GM21360 (cell line): Measurements from ENCODE around the gene UCP1.

ENCODE experiments used
- ATAC-seq: cut with Tn5 transposase; IDR thresholded peaks from one replicate; pipeline ENCODE4 v1.9.1; 2021; ENCODE audit warnings: mild to moderate bottlenecking, moderate library complexity; ENCODE audit not compliant: unreplicated experiment

UCP1 gene, protein sequence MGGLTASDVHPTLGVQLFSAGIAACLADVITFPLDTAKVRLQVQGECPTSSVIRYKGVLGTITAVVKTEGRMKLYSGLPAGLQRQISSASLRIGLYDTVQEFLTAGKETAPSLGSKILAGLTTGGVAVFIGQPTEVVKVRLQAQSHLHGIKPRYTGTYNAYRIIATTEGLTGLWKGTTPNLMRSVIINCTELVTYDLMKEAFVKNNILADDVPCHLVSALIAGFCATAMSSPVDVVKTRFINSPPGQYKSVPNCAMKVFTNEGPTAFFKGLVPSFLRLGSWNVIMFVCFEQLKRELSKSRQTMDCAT

DNA sequence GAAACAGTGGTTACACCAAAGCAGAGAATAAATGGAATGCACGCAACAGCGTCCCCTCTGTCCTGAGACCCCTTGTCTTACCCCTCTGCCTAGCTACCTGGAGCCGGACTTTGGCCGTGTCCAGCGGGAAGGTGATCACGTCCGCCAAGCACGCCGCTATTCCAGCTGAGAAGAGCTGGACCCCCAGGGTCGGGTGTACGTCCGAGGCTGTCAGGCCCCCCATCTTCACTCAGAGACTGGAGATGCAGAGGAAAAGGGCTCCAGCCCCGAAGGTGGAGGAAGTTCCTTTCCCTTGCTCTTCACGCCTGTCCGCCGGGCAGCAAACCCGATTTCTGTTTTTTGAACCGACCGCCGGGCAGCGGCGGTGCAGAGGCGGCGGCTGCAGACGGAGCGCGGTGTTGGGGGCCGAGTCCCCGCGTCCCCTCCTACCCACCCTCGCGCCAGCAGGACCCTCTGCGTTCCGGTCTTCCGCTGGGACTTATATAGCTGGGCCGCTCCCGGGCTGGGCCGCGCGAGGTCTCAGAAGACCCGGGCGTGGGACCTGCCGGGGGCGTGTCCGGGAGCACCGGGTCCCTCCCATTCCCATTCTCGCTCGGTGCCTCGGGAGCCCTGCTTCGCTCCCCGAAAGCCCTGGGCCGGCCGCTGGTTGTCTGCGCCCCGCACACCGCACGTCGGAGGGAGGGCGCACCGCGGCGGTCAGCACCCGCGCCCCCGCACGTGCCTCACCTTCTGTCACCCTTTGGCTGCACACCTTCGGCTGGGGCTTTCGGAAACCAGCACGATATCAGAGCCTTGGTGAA lies at the start of gene UCP1:
TSS of gene UCP1 (minus strand) at position 455 of the 800 bp plus-strand sequence. CDS start at position 223, 232 bp downstream.
- ATAC-seq, result no peak

DNA sequence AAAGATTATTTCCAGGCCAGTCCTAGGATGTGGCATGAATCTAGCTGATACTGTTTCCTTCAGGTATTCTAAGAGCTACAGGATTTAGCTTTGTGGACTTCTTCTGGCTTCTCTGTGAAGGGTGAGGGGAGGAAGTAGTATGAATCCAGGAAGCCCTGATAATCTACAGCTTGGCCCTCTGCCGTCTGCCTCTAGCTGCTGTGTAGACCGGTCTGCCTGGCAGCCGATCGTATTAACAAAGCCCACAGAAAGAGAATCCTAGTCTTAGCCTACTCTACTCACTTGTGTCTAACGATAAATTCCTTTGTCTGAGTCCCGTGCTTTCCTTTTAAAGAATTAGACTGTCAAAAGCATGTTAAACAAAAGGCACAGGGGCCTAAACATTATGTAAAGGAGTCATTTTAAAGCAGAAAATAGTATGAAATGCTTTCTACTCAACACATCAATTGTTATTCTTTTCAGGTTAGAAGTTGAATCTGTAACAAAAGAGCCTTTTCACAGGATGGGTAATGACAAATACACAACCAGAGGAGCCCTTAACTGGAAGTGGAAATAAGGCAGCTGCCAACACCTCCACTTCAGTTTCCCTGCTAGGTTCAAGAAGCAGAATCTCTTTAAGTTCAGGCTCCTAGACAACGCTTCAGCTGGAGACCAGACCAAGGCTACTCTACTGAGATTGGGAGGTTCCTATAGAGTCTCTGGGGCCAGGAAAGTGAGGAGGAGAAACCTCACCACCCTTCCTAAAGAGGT lies 48.9 kb upstream of the UCP1 start:
- ATAC-seq, result no peak

DNA sequence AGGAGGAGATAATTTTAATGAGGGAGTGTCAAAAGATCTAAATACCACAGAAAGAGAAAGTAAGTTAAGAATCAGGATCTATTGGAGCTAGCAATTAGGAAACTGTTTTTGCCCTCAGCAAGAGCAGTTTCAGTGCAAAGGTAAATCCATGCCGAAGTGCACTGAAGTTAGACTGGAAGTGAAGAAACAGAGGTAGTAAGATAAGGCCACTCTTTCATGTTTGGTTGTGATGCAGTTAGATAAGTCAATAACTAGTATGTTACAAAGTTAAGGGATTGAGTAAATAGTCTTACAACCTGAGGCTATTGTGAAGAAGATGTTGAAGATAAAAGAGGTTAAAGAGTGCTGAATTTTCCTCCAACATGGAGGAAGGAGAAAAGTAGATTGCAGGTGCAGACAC lies 46.7 kb upstream of the UCP1 start:
- no peak for ATAC-seq

DNA sequence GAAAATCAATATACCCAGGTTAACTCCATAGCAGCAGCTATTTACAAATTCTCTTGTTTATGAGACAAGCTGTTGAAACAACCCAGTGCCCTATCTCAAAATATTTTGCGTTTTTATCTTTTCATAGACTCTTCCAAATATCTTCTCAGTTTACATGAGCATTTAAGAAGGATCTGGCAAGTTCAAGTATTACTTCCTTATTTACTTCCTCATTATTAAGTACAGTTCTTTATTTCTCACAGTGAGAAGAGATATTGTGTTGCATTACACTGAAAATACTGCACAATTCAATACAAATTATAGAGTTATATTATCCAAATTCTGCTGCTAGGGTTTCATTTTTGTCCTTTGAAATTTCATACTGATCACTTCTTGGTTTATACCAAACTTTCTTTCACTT lies 43.6 kb upstream of the UCP1 start:
- no peak for ATAC-seq

DNA sequence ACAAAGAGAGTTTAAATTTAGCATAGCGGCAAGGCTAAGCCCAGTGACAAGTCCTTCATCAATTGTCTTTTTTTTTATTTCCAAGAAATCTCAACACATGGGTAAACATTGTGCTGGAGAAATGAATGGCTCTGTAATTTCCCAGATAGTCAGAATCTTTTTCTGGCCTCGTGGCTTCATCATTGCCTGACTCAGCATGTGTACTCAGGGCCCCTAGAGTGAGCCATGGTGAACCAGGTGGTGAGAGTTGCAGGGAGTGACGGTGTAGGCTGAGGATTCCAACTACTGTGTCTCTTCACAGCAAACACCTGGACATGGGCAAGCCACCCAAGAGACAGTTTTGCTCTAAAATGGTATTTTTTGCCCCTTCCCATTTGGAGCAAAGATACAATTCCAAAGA lies 43.1 kb upstream of the UCP1 start:
- no peak for ATAC-seq

DNA sequence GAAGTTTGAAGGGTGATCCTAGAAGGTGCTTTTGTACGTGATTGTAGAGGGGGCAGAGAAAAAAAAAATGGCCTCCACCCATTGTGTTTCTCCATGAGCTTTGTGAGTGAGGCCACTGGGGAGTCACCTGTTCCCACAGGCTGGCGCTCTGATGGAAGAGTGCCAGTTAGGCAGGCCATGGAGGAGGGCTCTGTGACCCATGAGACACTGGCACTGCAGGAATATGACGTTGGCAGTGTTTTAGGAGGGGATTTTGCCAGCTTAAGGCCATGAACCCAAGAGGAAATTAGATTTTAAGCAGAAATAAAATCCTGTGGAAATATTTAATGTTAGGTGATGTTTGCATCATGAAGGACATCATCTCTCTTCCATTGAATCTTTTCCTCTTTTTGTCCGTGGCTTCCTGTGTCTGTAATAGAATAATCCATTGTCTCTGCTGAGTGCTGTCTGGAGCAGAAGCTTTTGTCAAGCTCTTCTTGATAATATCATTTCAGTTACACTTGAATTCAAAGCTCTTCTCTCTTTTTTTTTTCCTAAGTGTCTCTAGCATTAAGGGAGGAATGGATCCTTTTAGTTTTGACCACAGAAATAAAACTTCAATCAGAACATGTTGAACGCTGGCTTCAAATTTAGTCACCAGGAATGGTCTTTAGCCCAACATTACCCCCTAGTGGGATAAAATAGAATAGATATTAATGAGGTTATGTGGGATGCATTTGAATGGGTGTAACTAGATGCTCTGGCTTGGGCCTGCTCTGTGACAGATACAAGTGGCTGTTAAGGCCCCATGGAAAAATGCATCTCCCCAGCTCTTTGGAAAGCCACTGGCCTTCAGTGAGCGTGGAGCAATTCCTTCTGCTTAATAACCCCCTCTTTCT lies 41.0 kb upstream of the UCP1 start:
- peak; percentile 87 for ATAC-seq

DNA sequence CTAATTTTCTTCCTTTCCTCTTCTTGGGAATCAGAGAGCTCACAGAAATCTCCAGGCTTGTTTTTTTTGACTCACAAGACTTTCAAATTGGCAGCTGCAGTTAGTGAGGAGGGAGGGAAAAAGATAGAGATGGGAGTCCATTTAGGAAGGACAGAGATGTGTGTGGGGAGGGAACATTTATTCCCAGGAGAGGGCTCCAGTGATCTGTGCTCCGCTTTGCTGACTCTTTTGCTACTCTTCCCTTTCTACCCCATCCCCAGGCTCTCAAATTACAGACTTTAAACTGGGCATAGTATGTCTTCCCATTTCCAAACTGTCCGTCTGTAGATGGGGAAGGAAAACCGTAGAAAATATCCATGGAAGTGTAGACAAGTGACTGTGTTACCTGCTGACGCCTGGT lies 39.1 kb upstream of the UCP1 start:
- no peak for ATAC-seq

DNA sequence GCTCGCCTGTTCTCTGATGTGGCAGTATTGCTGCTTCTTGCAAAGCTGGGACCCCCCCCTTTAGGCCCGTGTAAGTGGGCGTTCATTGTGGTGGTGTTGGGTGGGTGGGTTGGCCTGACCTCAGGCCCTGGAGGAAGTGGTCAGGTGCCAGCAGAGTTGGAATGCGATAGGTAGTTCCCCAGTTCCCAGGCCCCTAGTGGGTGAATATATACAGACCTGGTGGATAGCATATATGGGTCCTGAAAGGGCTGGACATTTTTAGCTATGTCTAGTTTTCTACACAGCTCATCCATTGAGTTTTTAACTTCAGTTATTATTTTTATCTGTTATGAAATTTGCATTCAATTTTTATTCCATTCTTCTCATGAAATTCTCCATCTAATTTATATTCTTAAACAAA lies 35.8 kb upstream of the UCP1 start:
- ATAC-seq, result no peak

DNA sequence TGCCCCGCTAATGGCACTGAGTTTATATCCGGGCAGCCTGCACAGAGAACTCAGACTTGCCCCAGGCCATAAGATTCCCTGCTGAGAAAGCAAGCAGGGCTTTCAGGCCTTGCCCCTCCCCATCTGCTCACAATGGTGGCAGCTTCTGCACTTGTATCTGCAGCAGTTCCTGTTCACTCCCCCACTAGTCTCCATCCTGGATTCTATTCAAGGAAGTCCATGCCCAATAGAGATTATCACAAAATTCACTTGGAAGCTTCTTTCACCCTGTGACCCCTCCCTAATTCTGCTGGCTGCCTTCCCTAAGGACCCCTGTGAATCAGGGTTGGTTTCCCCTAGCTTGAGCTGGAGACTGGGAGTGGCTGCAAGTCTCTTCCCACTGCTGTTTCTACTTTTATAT lies 34.5 kb upstream of the UCP1 start:
- no peak for ATAC-seq

DNA sequence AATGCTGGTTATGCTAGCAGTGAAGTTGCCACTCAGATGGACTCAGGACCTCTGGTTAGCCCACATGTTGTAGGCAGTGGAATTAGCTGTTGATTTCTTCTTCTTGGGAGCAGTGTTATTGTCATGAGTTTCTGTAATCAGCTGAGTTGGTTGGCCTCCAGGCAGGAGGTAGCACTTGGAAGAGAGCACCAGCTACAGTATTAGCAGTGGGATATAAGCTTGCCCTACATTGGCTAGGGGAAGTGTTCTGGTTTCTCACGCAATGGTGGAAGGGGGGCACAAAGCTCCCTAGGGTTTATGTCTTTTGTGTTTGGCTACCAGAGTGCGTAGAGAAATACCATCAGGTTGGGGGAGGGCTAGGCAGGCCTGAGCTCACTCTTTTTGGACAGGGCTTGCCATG lies 34.0 kb upstream of the UCP1 start:
- ATAC-seq, result no peak

DNA sequence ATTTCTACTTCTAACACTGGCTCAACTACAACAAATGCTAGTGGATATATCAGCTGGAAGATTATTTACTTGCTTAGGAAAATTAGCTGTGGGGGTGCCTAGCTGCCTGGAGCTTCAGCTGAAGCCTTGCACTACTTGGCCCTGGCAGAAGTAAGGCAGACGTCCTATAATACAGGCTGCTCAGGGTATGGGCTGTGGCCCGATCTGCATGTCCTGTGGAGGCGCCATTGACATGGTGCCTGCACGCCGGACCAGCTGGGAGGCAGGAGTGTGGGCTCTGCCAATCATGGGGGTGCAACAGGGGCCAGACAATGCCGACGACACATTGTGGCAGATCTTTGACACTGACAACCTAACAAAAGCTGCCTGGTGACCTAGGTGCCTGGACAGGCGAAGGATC lies 31.6 kb upstream of the UCP1 start:
- no peak for ATAC-seq

DNA sequence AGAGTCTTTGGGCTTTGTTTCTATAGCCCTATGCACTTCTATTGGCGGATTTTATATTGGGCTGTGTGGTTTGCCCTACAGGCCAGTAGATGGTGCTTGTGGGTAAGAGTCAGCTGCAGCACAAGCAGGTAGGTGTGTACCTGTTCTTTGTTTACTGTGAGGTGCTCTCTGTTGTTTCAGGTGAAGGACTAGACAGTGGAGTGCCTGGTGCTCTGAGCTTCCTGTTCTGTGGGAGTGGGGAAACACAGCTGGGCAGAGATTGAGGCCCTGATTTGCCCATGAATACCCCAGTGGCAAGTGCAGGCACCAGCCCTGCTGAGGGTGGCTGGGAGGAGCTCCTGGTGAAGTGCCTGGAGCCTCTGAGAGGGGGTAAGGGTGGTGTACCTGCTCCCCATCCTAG lies 26.3 kb upstream of the UCP1 start:
- ATAC-seq, result peak; percentile 77

DNA sequence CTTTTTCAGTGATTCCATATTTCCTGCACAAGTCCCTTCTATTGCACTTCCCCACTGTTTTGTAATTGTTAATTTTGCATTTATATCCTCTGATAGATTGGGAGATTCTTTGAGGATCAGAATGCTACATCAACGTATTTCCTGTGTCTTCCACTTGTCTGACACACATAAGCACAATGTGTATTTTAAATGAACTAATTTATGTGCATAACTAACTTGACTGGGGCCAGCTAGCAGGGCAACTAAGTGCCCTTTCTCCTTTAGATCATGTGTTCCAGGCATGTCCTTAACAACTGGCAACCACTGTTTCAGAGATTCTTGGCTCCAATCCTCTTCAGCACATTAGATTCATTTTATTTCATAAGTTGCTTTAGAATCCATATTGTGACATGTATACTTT lies 15.7 kb upstream of the UCP1 start:
- ATAC-seq, result no peak

DNA sequence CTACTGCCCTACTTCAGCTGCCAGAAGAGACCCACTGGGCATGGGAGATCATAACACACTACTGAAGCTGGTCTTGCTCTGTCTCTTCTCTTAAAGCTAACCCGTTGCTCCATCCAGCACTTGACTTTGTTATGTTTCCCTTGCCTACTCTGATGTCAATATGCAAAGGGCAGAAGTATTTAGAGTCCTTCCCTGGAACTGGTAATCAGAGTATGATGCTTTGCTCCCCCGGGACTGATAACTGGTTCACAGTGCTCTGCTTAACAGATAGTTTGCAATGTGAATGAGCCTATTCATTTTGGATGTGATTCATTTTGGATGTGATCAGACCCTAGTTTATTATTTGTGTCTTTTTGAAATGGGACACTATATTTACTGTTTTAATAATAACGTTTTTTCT lies 12.3 kb upstream of the UCP1 start:
- no peak for ATAC-seq

DNA sequence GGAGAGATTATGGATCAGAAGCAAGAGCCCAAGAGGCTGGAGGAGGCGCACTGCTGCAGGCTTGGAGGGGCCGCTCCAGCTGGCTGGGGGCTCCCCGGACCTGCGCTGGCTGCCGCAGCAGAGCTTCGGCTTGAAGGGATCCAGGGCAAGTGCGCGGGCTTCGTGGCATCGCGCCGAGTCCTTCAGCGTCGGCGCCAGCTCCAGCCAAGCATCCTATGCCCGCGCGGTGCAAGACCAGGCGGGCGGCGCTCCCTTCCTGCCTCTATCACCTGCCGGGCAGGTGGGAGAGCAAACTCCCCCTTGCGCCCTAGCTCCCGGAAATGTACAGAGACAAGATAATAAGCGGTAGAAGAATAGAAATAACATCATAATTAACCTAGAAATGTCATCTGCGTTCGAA lies 10.5 kb upstream of the UCP1 start:
- no peak for ATAC-seq

DNA sequence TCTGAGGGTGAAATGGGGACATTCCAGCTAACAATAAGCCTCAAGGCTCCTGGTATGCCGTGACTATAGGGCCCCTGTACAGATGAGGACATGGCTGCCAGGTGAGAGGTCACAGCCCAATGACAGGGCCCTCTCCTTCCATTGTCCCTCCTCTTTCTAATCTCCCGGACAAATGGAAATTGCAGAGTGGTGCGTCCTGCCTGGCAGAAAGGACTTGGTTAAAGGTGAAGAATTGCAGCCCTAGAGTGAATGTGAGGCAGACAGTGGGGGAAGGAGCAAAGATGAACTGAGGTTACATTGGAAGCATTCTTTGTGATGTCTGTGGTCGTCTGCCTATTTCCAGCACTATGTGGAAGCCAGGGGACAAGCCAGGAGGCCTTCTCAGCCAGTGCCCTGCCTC lies 6.7 kb upstream of the UCP1 start:
- no peak for ATAC-seq

DNA sequence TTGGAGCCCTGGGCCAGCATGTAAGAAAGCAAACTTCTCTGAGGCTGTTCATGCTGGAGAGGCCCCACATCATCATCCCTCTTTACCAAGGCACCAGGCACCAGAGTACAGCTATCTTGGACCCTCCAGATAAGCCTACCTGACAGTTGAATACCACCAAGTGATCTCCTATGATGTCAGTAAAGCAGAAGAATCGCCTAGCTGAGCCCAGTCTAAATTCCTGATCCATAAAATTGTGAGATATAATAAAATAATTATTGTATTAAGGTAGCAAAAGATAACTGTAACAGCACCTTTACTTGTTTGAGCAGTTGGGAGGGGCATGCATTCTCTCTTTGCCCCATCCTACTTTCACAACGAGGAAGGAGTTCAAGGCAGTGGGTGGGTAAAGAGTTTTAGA lies 2.9 kb upstream of the UCP1 start:
- ATAC-seq, result no peak

DNA sequence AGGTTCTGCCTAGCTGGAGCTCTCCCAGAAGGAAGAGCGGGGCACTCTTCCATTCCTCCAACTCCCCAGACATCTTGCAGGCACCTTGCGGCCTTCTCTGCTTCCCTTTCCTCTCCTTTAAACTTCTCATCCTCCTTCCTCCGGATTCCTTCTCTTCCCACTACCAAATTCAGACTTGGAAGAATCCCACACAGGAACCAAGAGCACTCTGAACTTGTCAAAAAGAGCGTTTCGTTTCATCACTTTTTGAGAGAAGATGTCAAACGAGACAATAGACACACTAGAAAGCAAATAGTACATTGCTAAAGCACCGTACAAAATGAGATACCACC lies 512 bp upstream of the UCP1 start:
- no peak for ATAC-seq

DNA sequence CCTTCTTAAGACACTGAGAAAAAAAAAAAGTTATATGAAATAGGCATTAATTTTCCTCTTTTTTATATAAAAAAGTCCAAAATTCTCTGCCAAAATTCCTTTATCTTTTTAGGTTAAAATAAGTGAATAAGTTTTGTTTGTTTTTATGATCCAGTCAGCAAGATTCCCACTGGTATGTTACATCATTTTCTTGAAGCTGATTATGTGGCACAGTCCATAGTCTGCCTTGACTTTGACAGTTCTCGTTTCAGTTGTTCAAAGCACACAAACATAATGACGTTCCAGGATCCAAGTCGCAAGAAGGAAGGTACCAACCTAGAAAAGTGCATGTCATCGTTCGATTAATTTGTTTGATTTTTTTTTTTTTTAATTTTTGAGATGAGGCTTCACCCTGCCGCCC lies 9.1 kb downstream of the UCP1 start:
- ATAC-seq, result no peak

DNA sequence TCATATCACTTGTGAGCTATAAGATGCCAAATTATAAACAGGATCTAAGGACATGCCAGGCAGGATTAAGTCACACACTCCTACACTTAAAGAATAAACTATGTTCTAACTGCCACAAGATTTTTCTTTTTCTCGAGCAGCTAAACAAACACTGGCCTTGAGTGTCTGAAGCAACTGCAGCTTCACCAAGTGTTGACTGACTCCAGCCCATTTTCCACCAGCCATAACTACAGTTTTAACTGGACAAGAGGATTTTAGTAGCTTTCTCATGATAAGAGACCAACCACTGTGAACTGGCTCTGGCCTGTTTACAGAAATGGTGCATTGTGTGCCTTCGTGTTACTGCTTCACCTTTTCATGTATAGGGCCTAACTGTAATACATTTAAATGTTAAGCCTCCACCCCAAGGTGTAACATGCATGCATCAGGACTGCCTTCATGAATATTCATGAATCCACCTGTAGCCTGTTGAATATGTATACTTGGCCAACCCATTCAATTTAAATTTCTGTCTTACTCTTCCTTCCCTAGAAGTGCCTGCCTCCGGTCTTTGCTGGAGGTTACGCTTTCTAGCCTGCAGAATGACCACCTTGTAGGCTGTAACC lies 10.8 kb downstream of the UCP1 start:
- ATAC-seq, result no peak
